Cerebellar cortex (tissue), 1 donor: Measurements from ENCODE around the gene OR2A42.
A peak's percentile ranks its signal among the peaks of the same experiment; 100 is the strongest.
"Not testable (repeated sequence)": the region's sequence is repeated elsewhere in the genome, so short reads cannot be mapped to it uniquely, and the experiment has no call there.

Experiments
- DNase-seq: peaks from one replicate; pipeline ENCODE4 v3.0.0-alpha.2; 2015; ENCODE audit warnings: low spot score

The OR2A42 gene

GRCh38 chr7:144223675-144224074, 15.7 kb downstream of the OR2A42 start:
- not testable (repeated sequence) for DNase-seq

GRCh38 chr7:144220531-144220930, 18.9 kb downstream of the OR2A42 start:
- DNase-seq: not testable (repeated sequence)

GRCh38 chr7:144219149-144219548, 20.3 kb downstream of the OR2A42 start:
- not testable (repeated sequence) for DNase-seq

- DNase-seq: not testable (repeated sequence)
Observed at GRCh38 chr7:144218581-144218980, 20.8 kb downstream of the OR2A42 start.

GRCh38 chr7:144217200-144217599, 22.2 kb downstream of the OR2A42 start:
- not testable (repeated sequence) for DNase-seq

- DNase-seq: not testable (repeated sequence)
Observed at GRCh38 chr7:144205306-144205705, 34.1 kb downstream of the OR2A42 start.

- not testable (repeated sequence) for DNase-seq
Observed at GRCh38 chr7:144203086-144203485, 36.3 kb downstream of the OR2A42 start.

GRCh38 chr7:144201978-144202377, 37.4 kb downstream of the OR2A42 start:
- DNase-seq: not testable (repeated sequence)

- not testable (repeated sequence) for DNase-seq
Observed at GRCh38 chr7:144198934-144199333, 40.5 kb downstream of the OR2A42 start.

GRCh38 chr7:144195212-144195872, 44.1 kb downstream of the OR2A42 start, which contains the start of gene ARHGEF35:
Gene ARHGEF35 (minus strand): TSS chr7:144195833. CDS start chr7:144188383, 7,450 bp downstream.
- not testable (repeated sequence) for DNase-seq

- not testable (repeated sequence) for DNase-seq
Observed at GRCh38 chr7:144194453-144194852, 45.0 kb downstream of the OR2A42 start.

- not testable (repeated sequence) for DNase-seq
Observed at GRCh38 chr7:144193782-144194181, 45.6 kb downstream of the OR2A42 start.

- DNase-seq: not testable (repeated sequence)
Observed at GRCh38 chr7:144188578-144189171, 50.7 kb downstream of the OR2A42 start.

GRCh38 chr7:144187848-144188247, 51.6 kb downstream of the OR2A42 start:
- DNase-seq: not testable (repeated sequence)

GRCh38 chr7:144183166-144183565, 56.2 kb downstream of the OR2A42 start, which contains the start of gene CTAGE4:
Gene CTAGE4 (plus strand): TSS chr7:144183466. CDS start chr7:144183504, 38 bp downstream.
- DNase-seq: not testable (repeated sequence)

GRCh38 chr7:144179165-144179479, 60.3 kb downstream of the OR2A42 start:
- not testable (repeated sequence) for DNase-seq

GRCh38 chr7:144178380-144179164, 60.8 kb downstream of the OR2A42 start:
- DNase-seq: peak; percentile 1
